MCF 10A (cell line): ENCODE measurements around the gene TNFSF18. TPM values are rescaled to one million over a fixed set of nuclear protein-coding genes. Genes with fewer than 3 reads are reported as not detected.
"Not testable (repeated sequence)": the region's sequence is repeated elsewhere in the genome, so short reads cannot be mapped to it uniquely, and the experiment has no call there.

Experiments
- BruUV-seq: library from RNA; stranded (reverse); fragments of 400-500 nt; replicated peaks from 2 replicates; lab custom pipeline; 2021; lab: Mats Ljungman, UMichigan
- CTCF ChIA-PET: fragments of 300-600 bp; sonication (Branson Sonifier 250); formaldehyde crosslinking; extraction: SDS; loops from one replicate; lab custom pipeline; 2021; ENCODE audit warnings: antibody characterized with exemption, inconsistent platforms; lab: Yijun Ruan, JAX
- POLR2A ChIA-PET: fragments of 300-600, 350-650 bp; sonication (Branson Sonifier 250); formaldehyde crosslinking; extraction: SDS; loops from one replicate; lab custom pipeline; 2020; ENCODE audit warnings: antibody characterized with exemption, inconsistent platforms; lab: Yijun Ruan, JAX
- DNase-seq: peaks from one replicate; pipeline ENCODE4 v3.0.0-alpha.2; 2018; ENCODE audit not compliant: unreplicated experiment
- H3K27ac Mint-ChIP-seq: one replicate; pipeline ENCODE4 v1.8.0; 2022; ENCODE audit warnings: mild to moderate bottlenecking, low read depth, mixed read lengths; ENCODE audit not compliant: unreplicated experiment
- H3K27me3 Mint-ChIP-seq: one replicate; pipeline ENCODE4 v1.8.0; 2022; ENCODE audit warnings: mixed read lengths; ENCODE audit not compliant: insufficient read depth, unreplicated experiment
- H3K36me3 Mint-ChIP-seq: one replicate; pipeline ENCODE4 v1.8.0; 2022; ENCODE audit warnings: mild to moderate bottlenecking, moderate library complexity, mixed read lengths; ENCODE audit not compliant: insufficient read depth, unreplicated experiment
- H3K4me1 Mint-ChIP-seq: one replicate; pipeline ENCODE4 v1.8.0; 2022; ENCODE audit warnings: mixed read lengths; ENCODE audit not compliant: insufficient read depth, unreplicated experiment
- H3K4me3 Mint-ChIP-seq: one replicate; pipeline ENCODE4 v1.8.0; 2022; ENCODE audit warnings: mild to moderate bottlenecking, moderate library complexity, mixed read lengths; ENCODE audit not compliant: unreplicated experiment
- H3K9me3 Mint-ChIP-seq: one replicate; pipeline ENCODE4 v1.8.0; 2022; ENCODE audit warnings: mixed read lengths; ENCODE audit not compliant: unreplicated experiment
- CTCF ChIP-seq: fragments of 200-600 bp; IDR thresholded peaks from one replicate; pipeline ENCODE4 v1.8.0; 2022; ENCODE audit warnings: antibody characterized with exemption, mild to moderate bottlenecking; ENCODE audit not compliant: unreplicated experiment
- intact Hi-C: fragments of 100-400 bp; cut with micrococcal nuclease; formaldehyde crosslinking; loops from 2 replicates; pipeline ENCODE4 v1.14.1; 2022
- total RNA-seq: library from RNA; stranded (reverse); gene quantifications from 2 replicates; pipeline ENCODE4 v1.2.3, GENCODE V29; 2022

The TNFSF18 gene
- total RNA-seq, 1 experiment from 2014 or later = 0.49 TPM

GRCh38 chr1:173082913-173083312 lies 32.2 kb upstream of the TNFSF18 start:
- CTCF ChIA-PET = interaction anchor here (0.6 kb wide), 1 partner anchor 172 kb away, joined by 4 read pairs; no protein-coding TSS in a partner anchor
- intact Hi-C loops = no loop called here
- Mint-ChIP-seq H3K27ac (no peak overlapping the region), H3K9me3 (no peaks in the 10 kb centered on the region), H3K27me3 (no peaks in the 10 kb centered on the region), H3K4me3 (no peak overlapping the region), H3K36me3 (no peaks in the 10 kb centered on the region), H3K4me1 (no peaks in the 10 kb centered on the region)
- POLR2A ChIA-PET = no interaction called here
- TF ChIP-seq CTCF = no peak
- no peak for DNase-seq
- no TSS peak for BruUV-seq

- CTCF ChIA-PET, H3K27ac Mint-ChIP-seq, H3K36me3 Mint-ChIP-seq, DNase-seq, POLR2A ChIA-PET, BruUV-seq, H3K27me3 Mint-ChIP-seq, H3K4me1 Mint-ChIP-seq, intact Hi-C loops, H3K4me3 Mint-ChIP-seq: not testable (repeated sequence)
- H3K9me3 Mint-ChIP-seq = peaks cover 23% of the 10 kb centered on the region
Observed at GRCh38 chr1:173074217-173074616, 23.5 kb upstream of the TNFSF18 start.

GRCh38 chr1:173064011-173064410 lies 13.3 kb upstream of the TNFSF18 start:
- Mint-ChIP-seq H3K27me3 (no peaks in the 10 kb centered on the region), H3K9me3 (peaks cover 12% of the 10 kb centered on the region), H3K36me3 (peaks cover 6% of the 10 kb centered on the region), H3K4me3 (no peak overlapping the region), H3K4me1 (peaks cover 14% of the 10 kb centered on the region), H3K27ac (no peak overlapping the region)
- POLR2A ChIA-PET = interaction anchor here (0.6 to 0.9 kb wide), 3 partner anchors 16 to 133 kb away, joined by 3 read pairs; no protein-coding TSS in a partner anchor
- intact Hi-C loops = no loop called here
- TF ChIP-seq CTCF = no peak
- DNase-seq = no peak
- BruUV-seq = no TSS peak
- CTCF ChIA-PET = interaction anchor here (0.7 kb wide), 1 partner anchor 323 kb away, joined by 3 read pairs; no protein-coding TSS in a partner anchor

GRCh38 chr1:173063171-173063570 lies 12.4 kb upstream of the TNFSF18 start:
- no peaks in the 10 kb centered on the region for H3K27me3 Mint-ChIP-seq
- no peaks in the 10 kb centered on the region for H3K36me3 Mint-ChIP-seq
- ChIA-PET CTCF (interaction anchor here (0.7 kb wide), 1 partner anchor 323 kb away, joined by 3 read pairs; no protein-coding TSS in a partner anchor), POLR2A (interaction anchor here (0.9 kb wide), 1 partner anchor 17 kb away, joined by 3 read pairs; no protein-coding TSS in a partner anchor)
- BruUV-seq = no TSS peak
- H3K4me3 Mint-ChIP-seq = no peak overlapping the region
- intact Hi-C loops = no loop called here
- no peak overlapping the region for H3K27ac Mint-ChIP-seq
- TF ChIP-seq CTCF = no peak
- peaks cover 14% of the 10 kb centered on the region for H3K4me1 Mint-ChIP-seq
- H3K9me3 Mint-ChIP-seq = peaks cover 12% of the 10 kb centered on the region
- no peak for DNase-seq
